NCI-H510A (cell line): ENCODE results near the gene SLC27A6.
A peak's percentile ranks its signal among the peaks of the same experiment; 100 is the strongest.
"Not testable (repeated sequence)": the region's sequence is repeated elsewhere in the genome, so short reads cannot be mapped to it uniquely, and the experiment has no call there.

Experiments
- DNase-seq: peaks from one replicate; lab custom pipeline; 2025; lab: John Stamatoyannopoulos, UW

The SLC27A6 gene

GRCh38 chr5:128965011-128965637 is at the start of gene SLC27A6:
Gene SLC27A6, plus strand, starts transcription at chr5:128965488. Its CDS starts 650 bp downstream, at chr5:128966138.
- DNase-seq: peak; percentile 19

DNA sequence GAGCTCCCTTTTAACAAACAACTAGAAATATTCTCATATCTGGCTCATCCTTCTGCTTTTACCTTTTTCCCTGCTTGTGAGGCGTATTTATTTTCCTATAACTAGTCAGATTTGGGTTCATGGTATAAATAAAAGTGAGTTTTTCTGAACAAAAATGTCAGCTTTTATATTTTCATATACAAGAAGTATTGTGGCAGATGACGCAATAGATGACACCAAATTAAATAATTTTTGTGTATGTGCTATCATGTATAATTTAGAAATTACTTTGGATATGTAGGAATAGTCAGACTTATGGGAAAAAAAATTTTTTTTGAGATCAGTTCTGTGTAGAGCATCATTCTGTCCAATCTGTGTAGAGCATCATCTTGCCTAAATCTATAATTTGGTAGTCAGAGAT is 45.7 kb upstream of the SLC27A6 start:
- DNase-seq: no peak

- no peak for DNase-seq
Measured at GRCh38 chr5:128920345-128921215, 44.7 kb upstream of the SLC27A6 start.

- DNase-seq: no peak
Measured at GRCh38 chr5:128924299-128924698, 41.0 kb upstream of the SLC27A6 start.

GRCh38 chr5:128925973-128926372 is 39.3 kb upstream of the SLC27A6 start:
- no peak for DNase-seq

GRCh38 chr5:128927644-128928043 is 37.6 kb upstream of the SLC27A6 start:
- no peak for DNase-seq

DNA sequence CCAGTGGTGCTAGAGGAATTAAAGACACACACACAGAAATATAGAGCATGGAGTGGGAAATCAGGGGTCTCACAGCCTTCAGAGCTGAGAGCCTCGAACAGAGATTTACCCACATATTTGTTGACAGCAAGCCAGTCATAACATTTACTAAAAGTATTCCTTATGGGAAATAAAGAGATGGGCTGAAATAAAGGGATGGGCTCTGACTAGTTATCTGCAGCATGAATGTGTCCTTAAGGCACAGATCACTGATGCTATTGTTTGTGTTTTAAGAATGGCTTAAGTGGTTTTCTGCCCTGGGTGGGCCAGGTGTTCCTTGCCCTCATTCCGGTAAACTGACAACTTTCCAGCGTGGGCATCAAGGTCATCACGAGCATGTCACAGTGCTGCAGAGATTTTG is 33.1 kb upstream of the SLC27A6 start:
- DNase-seq: not testable (repeated sequence)

GRCh38 chr5:128943100-128943499 is 22.2 kb upstream of the SLC27A6 start:
- not testable (repeated sequence) for DNase-seq

GRCh38 chr5:128949847-128950546 is 15.3 kb upstream of the SLC27A6 start:
- DNase-seq: no peak

- not testable (repeated sequence) for DNase-seq
Measured at GRCh38 chr5:128951301-128951700, 14.0 kb upstream of the SLC27A6 start.

DNA sequence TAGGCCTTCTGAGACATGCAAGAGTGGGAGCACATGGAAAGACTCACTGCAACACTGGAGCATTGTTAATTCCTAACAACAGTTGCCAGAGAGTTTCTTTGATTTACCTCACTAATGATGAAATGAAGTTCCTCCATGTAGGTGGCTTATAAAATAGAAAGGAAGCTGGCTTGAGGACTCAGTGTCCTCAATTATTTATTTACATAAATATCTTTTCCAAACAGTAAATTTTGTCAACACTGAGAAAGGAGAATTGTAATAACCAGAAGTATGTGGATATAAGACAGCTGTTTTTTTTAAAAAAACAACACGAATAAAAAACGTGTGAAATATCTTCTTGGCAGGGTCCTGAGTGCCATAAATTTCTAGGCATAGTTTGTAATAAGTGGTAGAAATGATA is 9.1 kb upstream of the SLC27A6 start:
- no peak for DNase-seq

GRCh38 chr5:128962211-128962610 is 3.1 kb upstream of the SLC27A6 start:
- DNase-seq: no peak

- no peak for DNase-seq
Measured at GRCh38 chr5:128965638-128966302, 482 bp downstream of the SLC27A6 start.

DNA sequence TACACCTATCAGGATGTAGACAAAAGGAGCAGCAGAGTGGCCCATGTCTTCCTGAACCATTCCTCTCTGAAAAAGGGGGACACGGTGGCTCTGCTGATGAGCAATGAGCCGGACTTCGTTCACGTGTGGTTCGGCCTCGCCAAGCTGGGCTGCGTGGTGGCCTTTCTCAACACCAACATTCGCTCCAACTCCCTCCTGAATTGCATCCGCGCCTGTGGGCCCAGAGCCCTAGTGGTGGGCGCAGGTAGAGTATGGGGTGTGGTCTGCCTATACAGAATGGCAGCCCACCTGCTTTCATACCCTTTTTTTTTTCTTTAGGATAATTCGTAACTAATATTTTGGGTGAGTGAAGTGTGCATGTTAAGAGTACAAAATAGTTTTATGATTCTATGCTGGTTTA is 1.1 kb downstream of the SLC27A6 start:
- no peak for DNase-seq

DNA sequence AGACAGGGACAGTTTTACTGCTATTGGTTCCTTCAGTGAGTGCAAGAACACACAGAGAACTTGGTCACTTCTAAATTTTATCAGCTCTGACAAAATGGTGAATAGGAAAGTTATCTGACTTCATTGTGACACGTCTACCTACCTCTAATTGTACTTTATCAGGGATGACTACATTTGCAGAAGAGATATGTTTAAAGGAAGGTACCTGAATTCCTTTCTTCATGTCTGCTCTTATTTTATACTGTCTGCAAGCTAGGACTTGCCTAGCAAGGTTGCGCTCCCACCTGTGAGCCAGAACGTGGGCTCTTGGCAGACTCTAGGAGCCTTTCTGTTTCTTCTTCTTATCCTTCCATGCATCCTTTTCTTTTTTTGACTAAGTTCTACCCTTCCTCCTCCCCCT is 1.6 kb downstream of the SLC27A6 start:
- no peak for DNase-seq

GRCh38 chr5:128973244-128973643 is 8.0 kb downstream of the SLC27A6 start:
- DNase-seq: no peak

GRCh38 chr5:128974567-128974966 is 9.3 kb downstream of the SLC27A6 start:
- no peak for DNase-seq

GRCh38 chr5:128979761-128980160 is 14.5 kb downstream of the SLC27A6 start:
- no peak for DNase-seq

DNA sequence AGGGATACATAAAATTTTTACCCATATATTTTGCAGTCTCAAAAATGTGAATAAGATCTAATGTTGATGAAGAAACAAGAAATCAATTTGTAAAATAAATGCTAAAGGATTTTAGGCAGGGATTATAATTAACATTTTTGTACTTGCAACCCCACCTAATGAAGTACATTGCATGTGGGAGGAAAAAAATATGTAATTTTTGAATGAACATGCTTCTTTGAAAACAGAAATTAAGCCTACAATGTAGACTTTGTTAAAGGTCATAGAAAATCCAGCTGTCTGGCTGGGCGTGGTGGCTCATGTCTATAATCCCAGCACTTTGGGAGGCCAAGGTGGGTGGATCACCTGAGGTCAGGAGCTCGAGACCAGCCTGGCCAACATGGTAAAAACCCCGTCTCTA is 15.6 kb downstream of the SLC27A6 start:
- DNase-seq: no peak

GRCh38 chr5:128984480-128984879 is 19.2 kb downstream of the SLC27A6 start:
- DNase-seq: no peak

DNA sequence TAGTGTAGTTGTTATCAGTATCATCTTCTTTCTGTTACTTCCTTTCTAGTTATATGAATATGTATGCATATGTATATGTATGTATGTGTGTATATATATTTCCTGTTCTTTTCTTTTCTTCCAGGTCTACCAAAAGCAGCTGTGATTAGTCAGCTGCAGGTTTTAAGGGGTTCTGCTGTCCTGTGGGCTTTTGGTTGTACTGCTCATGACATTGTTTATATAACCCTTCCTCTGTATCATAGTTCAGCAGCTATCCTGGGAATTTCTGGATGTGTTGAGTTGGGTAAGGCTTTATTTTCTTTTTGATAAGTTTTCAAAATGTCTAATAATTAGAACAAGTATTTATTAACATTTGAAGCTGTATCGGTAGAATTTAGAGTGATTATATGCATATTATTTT is 23.2 kb downstream of the SLC27A6 start:
- DNase-seq: no peak

DNA sequence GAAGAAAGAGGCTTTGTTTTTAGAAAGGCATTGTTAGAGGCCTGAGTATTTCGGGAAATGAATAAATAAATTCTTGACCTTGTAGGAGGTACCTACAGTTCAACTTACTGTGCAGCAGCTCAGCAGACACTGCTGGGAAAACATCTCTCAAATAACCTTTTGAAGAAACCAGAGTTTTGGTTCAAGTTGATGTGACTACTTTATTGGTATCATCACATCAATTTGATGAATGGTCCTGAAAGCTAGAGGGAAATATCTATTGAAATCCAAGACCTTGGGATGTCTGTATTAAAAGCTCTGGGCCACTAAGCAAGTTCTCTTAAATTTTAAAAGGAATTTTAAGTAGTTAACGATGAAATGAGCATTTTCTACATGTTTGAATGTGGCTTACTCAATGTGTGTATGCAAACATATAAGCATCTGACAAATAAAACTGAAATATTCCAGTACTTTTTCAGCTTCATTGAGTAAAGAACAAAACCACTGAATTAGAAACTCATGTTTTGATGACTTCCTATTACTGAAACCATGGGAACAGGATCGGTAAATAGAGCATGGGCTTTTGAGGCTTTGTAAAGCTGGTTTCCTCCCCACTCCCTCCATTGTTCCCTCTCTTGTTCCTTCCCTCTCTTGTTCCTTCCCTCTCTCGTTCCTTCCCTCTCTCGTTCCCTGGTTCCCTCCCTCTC is 36.7 kb downstream of the SLC27A6 start:
- no peak for DNase-seq
